Activated CD8-positive, alpha-beta memory T cell treated with anti-CD3 and anti-CD28 coated beads, Interleukin-2, amount 50 U/mL, for 24 hours (primary cell): Measurements from ENCODE around the gene ATE1.
"Not testable (repeated sequence)": the region's sequence is repeated elsewhere in the genome, so short reads cannot be mapped to it uniquely, and the experiment has no call there.

Experiments used
- DNase-seq: peaks from one replicate; pipeline ENCODE4 v3.0.0-alpha.2; 2020; ENCODE audit errors: extremely low read depth

ATE1 gene

GRCh38 chr10:121927841-121928527 is at the start of gene ATE1:
ATE1 (minus strand) TSS chr10:121928031; CDS start chr10:121927949, 82 bp downstream.
- DNase-seq: peak; percentile 51

- DNase-seq: no peak
Observed at GRCh38 chr10:121976607-121977006, 48.8 kb upstream of the ATE1 start.

GRCh38 chr10:121975295-121976086 is 47.7 kb upstream of the ATE1 start:
- no peak for DNase-seq

- DNase-seq: peak; percentile 31
Observed at GRCh38 chr10:121974535-121975294, 46.9 kb upstream of the ATE1 start, which contains the start of gene NSMCE4A. NSMCE4A (minus strand) TSS chr10:121975217; CDS start chr10:121975165, 52 bp downstream.

GRCh38 chr10:121974019-121974534 is 46.2 kb upstream of the ATE1 start:
- no peak for DNase-seq

GRCh38 chr10:121969086-121969485 is 41.3 kb upstream of the ATE1 start:
- not testable (repeated sequence) for DNase-seq

- no peak for DNase-seq
Observed at GRCh38 chr10:121965996-121966395, 38.2 kb upstream of the ATE1 start.

- no peak for DNase-seq
Observed at GRCh38 chr10:121961456-121961855, 33.6 kb upstream of the ATE1 start.

- DNase-seq: no peak
Observed at GRCh38 chr10:121959671-121960070, 31.8 kb upstream of the ATE1 start.

GRCh38 chr10:121956111-121957061 is 28.6 kb upstream of the ATE1 start:
- no peak for DNase-seq

- no peak for DNase-seq
Observed at GRCh38 chr10:121952226-121952625, 24.4 kb upstream of the ATE1 start.

- no peak for DNase-seq
Observed at GRCh38 chr10:121949451-121949850, 21.6 kb upstream of the ATE1 start.

- DNase-seq: no peak
Observed at GRCh38 chr10:121949049-121949448, 21.2 kb upstream of the ATE1 start.

- no peak for DNase-seq
Observed at GRCh38 chr10:121947343-121948330, 19.8 kb upstream of the ATE1 start.

- DNase-seq: no peak
Observed at GRCh38 chr10:121942749-121943416, 15.1 kb upstream of the ATE1 start.

GRCh38 chr10:121941532-121941931 is 13.7 kb upstream of the ATE1 start:
- DNase-seq: no peak

GRCh38 chr10:121936295-121936694 is 8.5 kb upstream of the ATE1 start:
- no peak for DNase-seq

GRCh38 chr10:121935702-121936101 is 7.9 kb upstream of the ATE1 start:
- no peak for DNase-seq
